Measurements from ENCODE around the gene RBM43. TPM values are rescaled to one million over a fixed set of nuclear protein-coding genes. Genes with fewer than 3 reads are reported as not detected.
"Not testable (repeated sequence)": the region's sequence is repeated elsewhere in the genome, so short reads cannot be mapped to it uniquely, and the experiment has no call there.

The RBM43 gene
- 9.4 TPM for polyA plus RNA-seq (2013)

- peak; percentile 95 to 98 (median 98) for DNase-seq
- ChIA-PET CTCF (interaction anchor here (0.6 to 1.5 kb wide), 6 partner anchors 9 to 177 kb away, joined by 3 to 7 read pairs (median 4); no protein-coding TSS in a partner anchor), POLR2A (interaction anchor here (0.6 to 0.9 kb wide), 2 partner anchors 28 to 148 kb away, joined by 3 to 4 read pairs; partner anchors contain the start of gene NMI)
- no peaks in the 10 kb centered on the region for H3K36me3 ChIP-seq (ENCODE audit: control insufficient read depth in 4 of 4, insufficient read depth in 4 of 4, low read length in 3 of 4)
- 0% methylated on average over 60 of the region's 61 CpGs for WGBS (ENCODE audit: insufficient coverage)
- peak within 1 kb of the TSS; percentile 76 to 95 (median 88) for H3K4me3 ChIP-seq (ENCODE audit: control insufficient read depth in 1 of 7, extremely low read depth in 1 of 7, insufficient read depth in 4 of 7, low read depth in 2 of 7, low read length in 6 of 7)
- H3K9me3 ChIP-seq (ENCODE audit: control extremely low read depth in 1 of 5, control insufficient read depth in 4 of 5, insufficient read depth in 2 of 5, low read depth in 1 of 5, low read length in 4 of 5): no peaks in the 10 kb centered on the region
- peak within 1 kb of the TSS; percentile 93 to 98 for H3K27ac ChIP-seq (ENCODE audit: insufficient read depth in 1 of 2, low read depth in 1 of 2, low read length in 2 of 2, poor library complexity in 1 of 2, severe bottlenecking in 2 of 2)
- H3K4me1 ChIP-seq (ENCODE audit: control extremely low read depth in 1 of 4, control insufficient read depth in 4 of 4, insufficient read depth in 4 of 4, low read length in 3 of 4): peaks cover 6 to 21% (median 16%) of the 10 kb centered on the region in 4 experiments
- H3K27me3 ChIP-seq (replicated peaks in 2 of 5; ENCODE audit: control insufficient read depth in 4 of 5, insufficient read depth in 5 of 5, low read length in 4 of 5): no peaks in the 10 kb centered on the region
These were observed at the start of gene RBM43 for GRCh38 chr2:151261231-151261976. TSS of gene RBM43 (minus strand) at chr2:151261863. CDS start at chr2:151261727, 136 bp downstream.

GRCh38 chr2:151310313-151310712 is 48.6 kb upstream of the RBM43 start:
- H3K4me3 ChIP-seq (ENCODE audit: control insufficient read depth in 1 of 7, extremely low read depth in 1 of 7, insufficient read depth in 4 of 7, low read depth in 2 of 7, low read length in 6 of 7); H3K4me1 ChIP-seq (ENCODE audit: control extremely low read depth in 1 of 4, control insufficient read depth in 4 of 4, insufficient read depth in 4 of 4, low read length in 3 of 4); H3K9me3 ChIP-seq (ENCODE audit: control extremely low read depth in 1 of 5, control insufficient read depth in 4 of 5, insufficient read depth in 2 of 5, low read depth in 1 of 5, low read length in 4 of 5); H3K27ac ChIP-seq (ENCODE audit: insufficient read depth in 1 of 2, low read depth in 1 of 2, low read length in 2 of 2, poor library complexity in 1 of 2, severe bottlenecking in 2 of 2); CTCF ChIA-PET; H3K36me3 ChIP-seq (ENCODE audit: control insufficient read depth in 4 of 4, insufficient read depth in 4 of 4, low read length in 3 of 4); H3K27me3 ChIP-seq (replicated peaks in 2 of 5; ENCODE audit: control insufficient read depth in 4 of 5, insufficient read depth in 5 of 5, low read length in 4 of 5); POLR2A ChIA-PET; DNase-seq: not testable (repeated sequence)
- WGBS (ENCODE audit: insufficient coverage): 100% methylated on average over 3 of the region's 6 CpGs

GRCh38 chr2:151306621-151307020 is 45.0 kb upstream of the RBM43 start:
- no peaks in the 10 kb centered on the region for H3K4me1 ChIP-seq (ENCODE audit: control extremely low read depth in 1 of 4, control insufficient read depth in 4 of 4, insufficient read depth in 4 of 4, low read length in 3 of 4)
- ChIA-PET CTCF (interaction anchor here (1.1 kb wide), 2 partner anchors 8 to 10 kb away, joined by 3 read pairs; no protein-coding TSS in a partner anchor), POLR2A (no interaction called here)
- no peak overlapping the region for H3K4me3 ChIP-seq (ENCODE audit: control insufficient read depth in 1 of 7, extremely low read depth in 1 of 7, insufficient read depth in 4 of 7, low read depth in 2 of 7, low read length in 6 of 7)
- H3K27me3 ChIP-seq (replicated peaks in 2 of 5; ENCODE audit: control insufficient read depth in 4 of 5, insufficient read depth in 5 of 5, low read length in 4 of 5): no peaks in the 10 kb centered on the region
- no peak overlapping the region for H3K27ac ChIP-seq (ENCODE audit: insufficient read depth in 1 of 2, low read depth in 1 of 2, low read length in 2 of 2, poor library complexity in 1 of 2, severe bottlenecking in 2 of 2)
- H3K36me3 ChIP-seq (ENCODE audit: control insufficient read depth in 4 of 4, insufficient read depth in 4 of 4, low read length in 3 of 4): no peaks in the 10 kb centered on the region
- DNase-seq: no peak
- 80% methylated on average over 2 of the region's 3 CpGs for WGBS (ENCODE audit: insufficient coverage)
- no peaks in the 10 kb centered on the region for H3K9me3 ChIP-seq (ENCODE audit: control extremely low read depth in 1 of 5, control insufficient read depth in 4 of 5, insufficient read depth in 2 of 5, low read depth in 1 of 5, low read length in 4 of 5)

GRCh38 chr2:151305129-151305691 is 43.5 kb upstream of the RBM43 start:
- H3K27me3 ChIP-seq (replicated peaks in 2 of 5; ENCODE audit: control insufficient read depth in 4 of 5, insufficient read depth in 5 of 5, low read length in 4 of 5): no peaks in the 10 kb centered on the region
- ChIA-PET POLR2A (no interaction called here), CTCF (no interaction called here)
- H3K4me3 ChIP-seq (ENCODE audit: control insufficient read depth in 1 of 7, extremely low read depth in 1 of 7, insufficient read depth in 4 of 7, low read depth in 2 of 7, low read length in 6 of 7): no peak overlapping the region
- H3K9me3 ChIP-seq (ENCODE audit: control extremely low read depth in 1 of 5, control insufficient read depth in 4 of 5, insufficient read depth in 2 of 5, low read depth in 1 of 5, low read length in 4 of 5): no peaks in the 10 kb centered on the region
- DNase-seq: no peak
- no peaks in the 10 kb centered on the region for H3K4me1 ChIP-seq (ENCODE audit: control extremely low read depth in 1 of 4, control insufficient read depth in 4 of 4, insufficient read depth in 4 of 4, low read length in 3 of 4)
- H3K36me3 ChIP-seq (ENCODE audit: control insufficient read depth in 4 of 4, insufficient read depth in 4 of 4, low read length in 3 of 4): no peaks in the 10 kb centered on the region
- no peak overlapping the region for H3K27ac ChIP-seq (ENCODE audit: insufficient read depth in 1 of 2, low read depth in 1 of 2, low read length in 2 of 2, poor library complexity in 1 of 2, severe bottlenecking in 2 of 2)

DNA sequence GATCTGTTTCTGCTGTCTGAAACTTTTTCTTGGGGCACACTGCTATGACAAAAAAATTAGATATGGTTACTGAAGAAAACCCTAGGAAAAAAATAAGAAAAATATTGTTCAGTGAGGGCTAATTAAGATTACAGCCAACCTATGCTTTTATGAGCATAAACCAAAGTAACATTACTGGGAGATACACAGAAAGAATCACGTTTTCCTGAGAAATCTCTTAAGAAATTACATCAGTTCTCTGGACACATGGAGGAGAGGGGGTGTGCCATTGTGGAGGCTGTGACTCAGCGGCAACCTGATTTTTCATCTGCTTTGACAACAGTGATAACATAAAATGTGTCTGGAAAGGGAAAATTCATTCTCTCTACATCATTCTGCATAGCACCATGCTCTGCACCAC is 41.2 kb upstream of the RBM43 start:
- Histone ChIP-seq H3K27ac (ENCODE audit: insufficient read depth in 1 of 2, low read depth in 1 of 2, low read length in 2 of 2, poor library complexity in 1 of 2, severe bottlenecking in 2 of 2) (no peak overlapping the region), H3K9me3 (ENCODE audit: control extremely low read depth in 1 of 5, control insufficient read depth in 4 of 5, insufficient read depth in 2 of 5, low read depth in 1 of 5, low read length in 4 of 5) (no peaks in the 10 kb centered on the region), H3K4me3 (ENCODE audit: control insufficient read depth in 1 of 7, extremely low read depth in 1 of 7, insufficient read depth in 4 of 7, low read depth in 2 of 7, low read length in 6 of 7) (no peak overlapping the region), H3K36me3 (ENCODE audit: control insufficient read depth in 4 of 4, insufficient read depth in 4 of 4, low read length in 3 of 4) (no peaks in the 10 kb centered on the region), H3K4me1 (ENCODE audit: control extremely low read depth in 1 of 4, control insufficient read depth in 4 of 4, insufficient read depth in 4 of 4, low read length in 3 of 4) (peaks cover 0 to 7% (median 3%) of the 10 kb centered on the region in 4 experiments), H3K27me3 (replicated peaks in 2 of 5; ENCODE audit: control insufficient read depth in 4 of 5, insufficient read depth in 5 of 5, low read length in 4 of 5) (no peaks in the 10 kb centered on the region)
- no peak for DNase-seq
- ChIA-PET POLR2A (no interaction called here), CTCF (no interaction called here)
- no CpG with 5 or more reads among the region's 2 CpGs for WGBS (ENCODE audit: insufficient coverage)

GRCh38 chr2:151302404-151302803 is 40.7 kb upstream of the RBM43 start:
- POLR2A ChIA-PET: no interaction called here
- H3K27ac ChIP-seq (ENCODE audit: insufficient read depth in 1 of 2, low read depth in 1 of 2, low read length in 2 of 2, poor library complexity in 1 of 2, severe bottlenecking in 2 of 2): no peak overlapping the region
- no peaks in the 10 kb centered on the region for H3K36me3 ChIP-seq (ENCODE audit: control insufficient read depth in 4 of 4, insufficient read depth in 4 of 4, low read length in 3 of 4)
- CTCF ChIA-PET: no interaction called here
- peaks cover 3 to 11% (median 8%) of the 10 kb centered on the region in 4 experiments for H3K4me1 ChIP-seq (ENCODE audit: control extremely low read depth in 1 of 4, control insufficient read depth in 4 of 4, insufficient read depth in 4 of 4, low read length in 3 of 4)
- no peak overlapping the region for H3K4me3 ChIP-seq (ENCODE audit: control insufficient read depth in 1 of 7, extremely low read depth in 1 of 7, insufficient read depth in 4 of 7, low read depth in 2 of 7, low read length in 6 of 7)
- H3K27me3 ChIP-seq (replicated peaks in 2 of 5; ENCODE audit: control insufficient read depth in 4 of 5, insufficient read depth in 5 of 5, low read length in 4 of 5): no peaks in the 10 kb centered on the region
- 100% methylated on average over 1 of the region's 5 CpGs for WGBS (ENCODE audit: insufficient coverage)
- DNase-seq: no peak
- H3K9me3 ChIP-seq (ENCODE audit: control extremely low read depth in 1 of 5, control insufficient read depth in 4 of 5, insufficient read depth in 2 of 5, low read depth in 1 of 5, low read length in 4 of 5): no peaks in the 10 kb centered on the region

DNA sequence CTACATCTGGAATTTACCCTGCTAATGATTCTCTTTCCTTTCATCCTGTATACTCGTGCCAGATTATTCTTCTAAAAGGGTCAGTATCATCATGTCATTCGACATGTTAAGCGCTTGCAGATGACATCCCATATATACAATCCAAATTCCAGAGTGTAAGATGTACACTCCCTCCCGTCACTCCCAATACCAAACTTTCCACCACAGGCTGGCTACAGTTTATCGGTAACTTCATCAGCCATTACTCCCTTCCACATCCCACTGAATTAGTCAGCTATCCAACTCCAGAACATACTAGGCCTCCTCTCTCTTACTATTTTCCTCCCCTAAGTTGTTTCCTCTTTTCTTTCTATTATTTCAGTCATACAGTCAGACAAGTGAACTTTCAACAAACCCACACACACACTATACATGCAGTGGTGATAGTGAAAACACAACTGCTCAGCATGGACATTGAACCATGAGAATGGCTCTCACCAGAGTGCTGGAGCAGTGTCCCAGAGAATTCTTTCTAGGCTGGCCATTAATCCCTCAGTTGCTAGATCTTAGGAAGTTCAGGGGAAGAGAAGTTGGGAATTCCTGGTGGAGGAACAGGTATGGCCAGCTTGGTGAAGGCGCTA is 38.4 kb upstream of the RBM43 start:
- Histone ChIP-seq H3K4me3 (ENCODE audit: control insufficient read depth in 1 of 7, extremely low read depth in 1 of 7, insufficient read depth in 4 of 7, low read depth in 2 of 7, low read length in 6 of 7) (no peak overlapping the region), H3K4me1 (ENCODE audit: control extremely low read depth in 1 of 4, control insufficient read depth in 4 of 4, insufficient read depth in 4 of 4, low read length in 3 of 4) (peaks cover 3 to 14% (median 9%) of the 10 kb centered on the region in 4 experiments), H3K27ac (ENCODE audit: insufficient read depth in 1 of 2, low read depth in 1 of 2, low read length in 2 of 2, poor library complexity in 1 of 2, severe bottlenecking in 2 of 2) (no peak overlapping the region), H3K9me3 (ENCODE audit: control extremely low read depth in 1 of 5, control insufficient read depth in 4 of 5, insufficient read depth in 2 of 5, low read depth in 1 of 5, low read length in 4 of 5) (no peaks in the 10 kb centered on the region), H3K27me3 (replicated peaks in 2 of 5; ENCODE audit: control insufficient read depth in 4 of 5, insufficient read depth in 5 of 5, low read length in 4 of 5) (no peaks in the 10 kb centered on the region), H3K36me3 (ENCODE audit: control insufficient read depth in 4 of 4, insufficient read depth in 4 of 4, low read length in 3 of 4) (no peaks in the 10 kb centered on the region)
- ChIA-PET POLR2A (no interaction called here), CTCF (interaction anchor here (0.9 to 1.7 kb wide), 2 partner anchors 8 to 18 kb away, joined by 3 read pairs; no protein-coding TSS in a partner anchor)
- 94% methylated on average over 5 of the region's 6 CpGs for WGBS (ENCODE audit: insufficient coverage)
- DNase-seq: no peak
